ENCODE data around the gene DNASE1L1.

The DNASE1L1 gene, protein sequence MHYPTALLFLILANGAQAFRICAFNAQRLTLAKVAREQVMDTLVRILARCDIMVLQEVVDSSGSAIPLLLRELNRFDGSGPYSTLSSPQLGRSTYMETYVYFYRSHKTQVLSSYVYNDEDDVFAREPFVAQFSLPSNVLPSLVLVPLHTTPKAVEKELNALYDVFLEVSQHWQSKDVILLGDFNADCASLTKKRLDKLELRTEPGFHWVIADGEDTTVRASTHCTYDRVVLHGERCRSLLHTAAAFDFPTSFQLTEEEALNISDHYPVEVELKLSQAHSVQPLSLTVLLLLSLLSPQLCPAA

DNA sequence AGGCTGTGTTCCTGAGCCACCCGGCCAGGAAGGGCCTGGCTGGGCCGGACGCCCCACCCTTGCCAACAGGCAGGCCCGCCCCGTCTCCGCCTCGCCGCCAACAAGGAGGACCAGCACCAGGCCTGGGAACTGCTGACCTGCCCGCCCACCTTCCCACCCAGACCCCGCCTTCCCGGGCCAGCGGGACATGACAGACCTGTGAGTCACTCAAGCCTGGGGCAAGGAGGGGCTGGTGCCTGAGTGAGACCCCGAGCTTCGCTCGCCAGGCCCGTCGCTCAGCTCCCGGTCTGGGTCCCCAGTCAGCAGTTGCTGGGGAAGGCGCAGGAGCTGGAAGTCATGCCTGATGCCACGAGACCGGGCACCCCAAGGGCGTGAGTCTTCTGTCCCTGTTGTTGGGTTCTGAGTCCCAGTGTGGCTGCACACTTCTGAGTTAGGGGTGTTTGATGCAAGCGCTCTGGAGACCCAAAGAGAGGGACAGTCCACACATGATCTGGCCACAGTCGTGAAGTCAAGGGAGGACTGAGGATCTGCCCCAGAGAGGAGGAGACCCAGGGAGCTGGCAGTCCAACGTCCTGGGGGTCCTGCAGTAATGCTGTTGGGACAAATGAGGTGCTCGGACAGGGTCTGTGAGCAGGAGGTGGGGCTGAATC is at the start of gene DNASE1L1:
Gene DNASE1L1, minus strand, starts transcription at position 33 of the 650 bp plus-strand sequence. CDS start 3,686 bp downstream, outside the sequence.
- no peak for DNase-seq (ENCODE audit: low read depth)

DNA sequence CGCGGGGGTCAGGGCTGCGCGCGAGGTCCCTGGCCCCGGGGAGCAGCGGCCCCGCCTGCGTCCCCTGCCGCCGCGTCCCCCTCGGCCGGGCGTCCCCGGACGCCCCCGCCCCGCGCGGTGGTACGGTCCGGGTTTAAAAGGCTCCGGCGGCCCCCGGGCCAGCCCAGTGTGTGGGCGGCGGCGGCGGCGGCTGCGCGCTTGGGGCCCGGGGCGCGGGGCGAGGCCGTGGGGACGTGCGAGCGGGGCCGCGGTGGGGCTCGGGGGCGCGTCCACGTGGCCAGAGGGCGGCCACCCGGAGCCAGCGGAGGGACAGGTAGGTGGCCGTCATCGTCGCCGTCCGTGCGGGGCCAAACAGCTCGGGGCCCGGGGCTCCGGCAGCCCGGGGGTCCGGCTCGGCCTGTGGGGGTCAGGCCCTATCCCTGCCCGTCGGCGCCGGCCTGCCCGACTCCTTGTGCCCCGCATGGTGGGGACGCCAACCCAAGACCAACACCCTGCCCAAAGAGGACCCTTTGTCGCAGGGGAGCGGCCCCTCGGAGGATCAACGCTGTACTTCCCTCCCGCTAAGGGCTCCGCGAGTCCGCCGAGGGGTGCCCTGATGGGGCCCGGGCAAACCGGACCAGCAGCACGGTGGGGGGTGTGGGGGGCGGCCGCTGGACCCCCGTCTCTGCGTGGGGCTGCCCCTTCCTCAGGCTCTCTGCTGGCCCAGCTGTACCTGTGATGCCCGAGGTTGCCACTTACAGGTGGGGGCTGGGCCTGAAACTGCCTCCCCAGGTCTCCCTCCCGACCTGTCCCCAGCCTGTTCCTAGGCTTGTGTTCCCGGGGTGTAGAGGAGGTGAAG is 49.3 kb upstream of the DNASE1L1 start, which contains the start of gene PLXNA3:
Gene PLXNA3, plus strand, starts transcription at position 166 of the 838 bp plus-strand sequence. CDS start 1,903 bp downstream, outside the sequence.
- peak; percentile 53 for DNase-seq (ENCODE audit: low read depth)

DNA sequence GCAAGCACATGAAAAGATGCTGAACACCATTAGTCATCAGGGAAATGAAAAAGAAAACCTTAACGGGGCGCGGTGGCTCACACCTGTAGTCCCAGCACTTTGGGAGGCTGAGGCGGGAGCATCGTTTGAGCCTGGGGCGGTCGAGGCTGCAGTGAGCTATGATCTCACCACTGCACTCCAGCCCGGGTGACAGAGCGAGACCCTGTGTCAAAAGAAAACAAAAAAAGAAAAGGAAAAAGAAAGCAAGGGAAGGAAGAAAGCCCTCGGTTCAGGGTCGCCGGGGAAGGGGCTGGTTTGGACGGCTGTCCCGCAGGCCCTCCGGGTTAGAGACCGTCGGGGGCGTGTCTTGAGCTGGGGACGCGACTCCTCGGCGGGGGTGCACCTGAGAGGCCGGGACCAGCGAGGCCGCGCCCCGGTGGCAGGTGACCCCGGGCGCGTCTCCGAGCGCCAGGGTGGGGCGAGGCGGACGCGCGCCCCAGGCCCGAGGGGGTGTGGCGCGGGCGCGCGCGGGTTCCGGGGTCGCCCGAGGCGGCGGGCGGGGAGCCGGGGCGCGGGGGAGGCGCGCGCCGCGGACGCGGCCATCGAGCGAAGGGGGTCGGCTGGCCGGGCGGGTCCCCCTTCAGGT is 48.5 kb upstream of the DNASE1L1 start:
- DNase-seq (ENCODE audit: low read depth) = peak; percentile 55

DNA sequence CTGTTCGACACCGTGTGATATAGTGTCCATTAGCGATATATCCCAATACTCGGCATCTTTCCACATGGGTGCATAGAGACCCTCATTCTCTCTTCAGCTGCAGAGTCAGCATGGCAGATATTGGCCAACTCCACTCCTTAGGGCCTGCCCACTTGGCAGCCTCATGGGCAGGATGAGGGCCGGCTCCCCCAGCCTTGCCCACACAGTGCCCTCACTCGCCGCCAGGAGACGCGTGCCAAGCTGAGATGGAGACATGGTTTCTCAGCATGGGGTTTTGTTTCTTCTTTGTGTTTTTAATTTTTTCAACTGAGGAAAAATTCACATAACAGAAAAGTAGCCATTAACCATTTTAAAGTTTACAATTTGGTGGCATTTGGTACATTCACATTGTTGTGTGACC is 43.8 kb upstream of the DNASE1L1 start:
- no peak for DNase-seq (ENCODE audit: low read depth)

DNA sequence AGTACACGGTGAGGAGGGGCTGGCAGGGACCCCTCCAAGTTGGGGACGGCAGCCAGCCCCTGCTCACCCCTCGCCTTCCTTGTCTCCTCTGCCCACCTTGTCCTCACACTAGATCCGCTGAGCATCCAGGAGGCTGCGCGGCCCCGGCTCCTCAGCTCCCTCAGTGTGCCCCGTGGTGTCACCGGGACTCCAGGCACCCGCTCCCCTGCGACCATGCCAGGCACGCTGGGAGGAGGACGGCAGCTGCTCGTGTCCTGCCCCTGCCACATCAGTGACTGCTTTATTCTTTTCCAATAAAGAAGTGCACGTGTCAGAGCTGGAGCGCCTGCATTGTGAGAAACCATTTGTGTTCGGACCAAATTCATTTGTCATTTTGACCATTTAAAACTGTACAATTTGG is 41.3 kb upstream of the DNASE1L1 start:
- no peak for DNase-seq (ENCODE audit: low read depth)

DNA sequence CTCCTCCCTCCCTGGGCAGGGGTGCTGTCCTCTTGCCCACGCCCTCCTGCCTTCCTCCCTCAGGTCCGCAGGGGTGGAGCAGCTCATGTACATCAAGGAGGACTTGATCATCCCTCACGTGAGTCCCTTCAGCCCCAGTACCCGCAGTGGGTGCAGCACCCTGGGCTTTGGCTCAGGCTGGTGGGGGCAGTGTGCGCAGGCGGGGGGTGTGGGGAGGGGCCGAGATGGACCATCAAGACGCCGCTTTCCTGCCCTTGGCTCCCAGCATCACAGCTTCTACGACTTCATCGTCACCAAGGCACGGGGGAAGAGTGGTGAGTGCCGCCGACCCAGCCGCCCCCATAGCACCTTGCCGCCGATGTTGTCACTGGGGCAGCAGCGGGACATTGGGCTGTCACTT is 40.6 kb upstream of the DNASE1L1 start:
- no peak for DNase-seq (ENCODE audit: low read depth)

DNA sequence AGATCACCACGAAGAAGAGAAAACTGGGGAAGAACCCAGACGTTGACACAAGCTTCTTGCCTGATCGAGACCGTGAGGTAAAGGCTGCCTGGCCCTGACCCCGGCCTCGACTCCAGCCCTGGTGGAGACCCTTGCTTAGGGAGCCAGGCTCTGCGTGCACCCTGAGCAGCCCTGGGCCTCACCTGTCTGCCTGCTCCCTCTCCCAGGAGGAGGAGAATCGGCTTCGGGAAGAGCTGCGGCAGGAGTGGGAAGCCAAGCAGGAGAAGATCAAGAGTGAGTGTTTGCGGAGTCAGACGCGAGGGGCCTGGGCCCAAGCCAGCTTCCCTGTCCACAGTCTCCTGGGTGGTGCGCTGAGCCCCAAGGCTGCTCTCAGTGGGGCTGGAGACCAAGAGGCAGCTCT is 39.4 kb upstream of the DNASE1L1 start:
- DNase-seq (ENCODE audit: low read depth) = no peak

DNA sequence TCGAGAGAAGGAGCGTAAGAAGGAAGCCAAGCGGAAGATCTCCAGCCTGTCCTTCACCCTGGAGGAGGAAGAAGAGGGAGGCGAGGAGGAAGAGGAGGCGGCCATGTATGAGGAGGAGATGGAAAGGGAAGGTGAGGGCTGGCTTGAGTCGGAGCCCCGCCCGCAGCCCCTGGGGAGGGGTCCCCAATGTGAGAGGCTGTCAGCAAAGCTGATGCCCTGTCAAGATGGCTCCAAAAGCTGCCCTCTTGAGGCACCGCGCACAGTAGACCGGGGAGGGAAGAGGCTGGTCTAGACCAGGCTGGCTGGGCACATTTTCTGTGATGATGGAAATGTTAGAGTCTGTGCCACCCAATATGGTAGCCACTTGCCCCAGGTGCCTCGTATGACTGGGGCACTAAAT is 37.4 kb upstream of the DNASE1L1 start:
- no peak for DNase-seq (ENCODE audit: low read depth)

DNA sequence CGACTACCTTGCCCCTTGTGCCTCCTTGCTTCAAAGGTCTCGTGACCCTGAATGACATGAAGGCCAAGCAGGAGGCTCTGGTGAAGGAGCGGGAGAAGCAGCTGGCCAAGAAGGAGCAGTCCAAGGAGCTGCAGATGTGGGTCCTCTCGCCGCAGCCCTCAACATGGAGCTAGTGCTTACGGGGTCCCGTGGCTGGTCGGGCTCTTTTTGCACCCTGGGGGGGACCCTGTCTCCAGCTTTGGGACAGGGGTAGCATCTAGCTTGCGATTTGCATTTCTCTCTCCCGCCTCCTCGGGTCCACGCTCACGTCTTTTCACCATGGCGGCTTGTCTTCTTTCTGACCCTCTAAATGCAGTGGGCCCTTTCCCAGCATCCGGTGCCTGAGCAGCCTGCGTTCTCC is 36.7 kb upstream of the DNASE1L1 start:
- DNase-seq (ENCODE audit: low read depth) = no peak

DNA sequence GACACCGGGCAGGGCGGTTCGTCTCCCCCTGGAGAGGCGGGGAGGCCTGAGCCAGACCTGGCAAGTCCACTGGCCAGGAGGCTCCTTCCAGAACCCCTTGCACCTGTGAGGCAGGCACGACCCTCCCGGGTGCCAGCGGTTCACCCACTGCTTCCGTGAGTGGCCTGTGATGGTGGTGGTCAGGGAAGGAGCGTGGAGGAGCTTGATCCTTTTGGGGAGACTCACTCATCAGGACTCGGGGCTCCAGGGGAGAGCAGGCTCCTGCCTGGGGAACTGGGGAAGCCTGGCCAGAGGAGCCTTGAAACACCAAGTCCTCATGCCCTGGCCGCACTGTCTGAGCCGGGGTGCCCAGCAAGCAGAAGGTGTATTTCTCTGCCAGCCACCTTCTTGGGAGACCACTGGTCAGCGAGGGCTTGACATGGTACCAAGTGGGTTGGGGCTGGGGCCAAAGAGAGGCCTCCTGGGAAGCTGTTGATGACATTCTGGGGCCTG is 35.7 kb upstream of the DNASE1L1 start:
- DNase-seq (ENCODE audit: low read depth) = no peak

DNA sequence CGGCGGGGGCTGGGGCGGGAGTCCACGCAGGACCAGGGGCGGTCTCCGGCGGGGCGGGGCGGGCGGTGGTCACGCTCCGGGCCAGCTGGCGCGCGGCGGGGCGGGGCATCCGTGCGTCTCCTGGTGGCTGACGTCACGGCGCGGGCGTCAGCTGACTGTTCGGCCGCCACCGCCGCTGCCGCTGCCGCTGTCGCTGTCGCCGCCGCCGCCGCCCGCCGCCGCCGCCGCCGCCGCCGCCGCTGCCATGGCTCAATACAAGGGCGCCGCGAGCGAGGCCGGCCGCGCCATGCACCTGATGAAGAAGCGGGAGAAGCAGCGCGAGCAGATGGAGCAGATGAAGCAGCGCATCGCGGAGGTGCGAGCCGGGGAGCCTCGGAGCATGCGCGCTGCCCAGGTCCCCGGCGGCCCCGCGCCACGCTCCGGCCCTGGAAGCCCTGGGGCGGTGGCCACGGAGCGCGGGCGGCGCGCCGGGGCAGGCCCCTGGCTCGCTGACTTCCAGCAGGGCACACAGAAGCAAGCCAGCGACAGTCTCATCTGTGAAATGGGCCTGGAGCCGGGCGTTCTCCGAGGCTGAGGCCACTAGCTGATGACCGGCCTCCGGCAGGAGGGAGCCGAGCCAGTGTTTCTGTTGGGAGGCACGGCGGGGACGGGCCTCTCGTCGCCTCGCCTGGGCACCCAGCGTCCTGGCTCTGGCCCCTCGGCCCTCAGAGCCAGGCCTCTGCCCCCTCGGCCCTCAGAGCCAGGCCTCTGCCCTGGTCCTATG is 35.1 kb upstream of the DNASE1L1 start, which contains the start of gene FAM50A:
Gene FAM50A, plus strand, starts transcription at position 150 of the 763 bp plus-strand sequence. Its CDS starts 95 bp downstream, at position 245.
- DNase-seq (ENCODE audit: low read depth) = peak; percentile 61

DNA sequence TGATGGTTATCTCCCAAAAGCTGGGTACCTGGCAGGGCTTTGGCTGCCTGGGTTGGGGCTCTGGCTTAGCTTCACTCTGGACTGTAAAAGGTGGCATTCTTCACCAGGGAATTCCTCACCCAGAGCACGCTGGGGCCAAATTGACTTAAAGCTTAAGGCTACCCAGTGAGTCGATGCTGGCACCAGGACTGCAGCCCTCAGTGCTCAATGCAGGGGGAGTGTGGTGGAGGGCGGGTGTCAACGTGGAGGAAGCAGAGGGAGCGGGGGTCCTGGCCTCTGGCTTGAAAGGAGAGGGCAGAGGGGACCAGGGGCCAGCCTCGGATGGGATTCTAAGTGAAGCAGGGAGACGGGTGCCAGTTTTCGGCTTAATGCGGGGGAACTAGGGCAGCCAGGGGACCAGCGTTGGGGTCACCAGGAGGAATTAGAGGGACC is 34.4 kb upstream of the DNASE1L1 start:
- no peak for DNase-seq (ENCODE audit: low read depth)

DNA sequence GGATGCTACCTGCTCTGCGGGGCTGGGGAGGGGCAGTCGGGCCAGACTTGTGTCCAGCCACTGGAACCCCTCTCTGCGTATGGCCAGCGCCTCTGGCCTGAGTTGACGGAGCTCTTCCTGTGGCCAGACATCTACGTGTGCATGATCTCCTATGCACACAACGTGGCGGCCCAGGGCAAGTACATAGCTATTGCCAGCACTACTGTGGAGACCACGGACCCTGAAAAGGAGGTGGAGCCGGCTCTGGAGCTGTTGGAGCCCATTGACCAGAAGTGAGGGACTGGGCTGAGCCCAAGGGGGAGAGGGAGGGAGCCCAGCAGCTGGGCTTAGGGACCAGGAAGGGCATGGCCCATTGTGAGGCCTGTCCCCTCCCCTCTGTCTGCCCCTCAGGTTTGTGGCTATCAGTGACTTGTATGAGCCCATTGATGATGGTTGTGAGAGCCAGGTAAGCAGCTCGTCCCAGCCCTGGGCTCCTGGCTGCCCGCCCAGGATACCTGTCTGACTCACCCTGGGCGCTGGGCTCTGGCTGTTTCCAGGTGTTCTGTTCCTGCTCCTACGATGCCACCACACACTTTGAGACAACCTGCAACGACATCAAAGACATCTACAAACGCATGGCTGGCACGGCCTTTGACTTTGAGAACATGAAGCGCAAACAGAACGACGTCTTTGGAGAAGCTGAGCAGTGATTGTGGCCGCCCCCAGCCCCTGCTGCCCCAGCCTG is 33.1 kb upstream of the DNASE1L1 start:
- DNase-seq (ENCODE audit: low read depth) = no peak

DNA sequence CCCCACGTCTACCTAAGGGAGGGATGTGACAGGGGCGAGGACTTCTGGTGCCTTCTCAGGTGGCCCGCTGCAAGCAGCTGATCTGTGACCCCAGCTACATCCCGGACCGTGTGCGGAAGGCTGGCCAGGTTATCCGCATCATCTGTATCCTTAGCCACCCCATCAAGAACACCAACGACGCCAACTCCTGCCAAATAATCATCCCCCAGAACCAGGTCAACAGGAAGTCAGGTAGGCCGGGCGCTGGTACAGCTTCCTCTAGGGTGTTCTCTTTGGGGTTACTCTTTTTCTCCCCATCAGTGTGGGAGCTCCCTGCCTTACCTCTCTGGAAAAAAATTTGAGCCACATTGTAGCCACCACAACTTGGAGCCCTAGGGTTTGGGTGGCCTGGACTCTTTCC is 32.5 kb upstream of the DNASE1L1 start:
- DNase-seq (ENCODE audit: low read depth) = no peak

DNA sequence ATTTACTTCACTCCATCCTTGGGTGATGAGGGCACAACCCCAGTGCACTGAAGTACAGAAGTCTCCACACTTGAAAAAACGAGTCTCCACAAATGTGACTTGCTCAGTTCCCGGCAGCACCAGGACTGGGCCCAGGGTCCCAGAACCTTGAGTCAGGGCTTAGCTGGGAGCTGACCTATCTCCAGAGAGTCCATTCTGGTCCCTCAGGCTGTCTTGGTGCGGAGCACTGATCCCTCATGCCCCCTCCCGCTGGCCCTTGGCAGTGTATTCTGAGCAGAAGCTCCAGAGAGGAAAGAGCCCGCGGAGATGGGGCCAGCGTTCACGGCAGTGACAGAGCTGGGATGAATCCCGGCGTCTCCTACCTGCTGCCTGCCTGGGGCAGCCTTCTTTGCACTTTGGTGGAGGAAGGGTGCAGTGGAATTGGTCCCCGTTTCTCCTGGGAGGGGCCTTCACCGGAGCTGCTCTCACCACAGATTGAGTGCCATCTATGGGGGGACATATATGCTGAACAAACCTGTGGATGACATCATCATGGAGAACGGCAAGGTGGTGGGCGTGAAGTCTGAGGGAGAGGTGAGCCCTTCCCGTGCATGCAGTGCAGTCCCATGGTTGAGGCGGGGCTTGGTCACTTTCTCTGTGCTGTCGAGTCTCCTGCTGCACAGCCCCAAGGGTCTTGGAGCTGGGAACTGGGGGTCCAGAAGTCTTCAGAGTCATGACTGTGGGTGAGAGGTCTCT is 31.7 kb upstream of the DNASE1L1 start:
- no peak for DNase-seq (ENCODE audit: low read depth)

DNA sequence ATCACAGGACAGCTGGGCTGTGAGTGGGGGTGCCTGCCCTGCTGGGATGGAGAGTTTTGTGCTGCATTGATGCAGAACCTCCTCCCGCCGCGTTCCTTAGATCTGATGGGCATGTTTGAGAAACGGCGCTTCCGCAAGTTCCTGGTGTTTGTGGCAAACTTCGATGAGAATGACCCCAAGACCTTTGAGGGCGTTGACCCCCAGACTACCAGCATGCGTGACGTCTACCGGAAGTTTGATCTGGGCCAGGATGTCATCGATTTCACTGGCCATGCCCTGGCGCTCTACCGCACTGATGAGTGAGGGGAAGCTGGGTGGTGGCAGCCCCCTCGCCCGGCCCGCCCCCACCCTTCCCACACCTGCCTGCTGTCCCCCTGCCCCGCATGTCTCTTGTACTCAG is 30.8 kb upstream of the DNASE1L1 start:
- DNase-seq (ENCODE audit: low read depth) = no peak

DNA sequence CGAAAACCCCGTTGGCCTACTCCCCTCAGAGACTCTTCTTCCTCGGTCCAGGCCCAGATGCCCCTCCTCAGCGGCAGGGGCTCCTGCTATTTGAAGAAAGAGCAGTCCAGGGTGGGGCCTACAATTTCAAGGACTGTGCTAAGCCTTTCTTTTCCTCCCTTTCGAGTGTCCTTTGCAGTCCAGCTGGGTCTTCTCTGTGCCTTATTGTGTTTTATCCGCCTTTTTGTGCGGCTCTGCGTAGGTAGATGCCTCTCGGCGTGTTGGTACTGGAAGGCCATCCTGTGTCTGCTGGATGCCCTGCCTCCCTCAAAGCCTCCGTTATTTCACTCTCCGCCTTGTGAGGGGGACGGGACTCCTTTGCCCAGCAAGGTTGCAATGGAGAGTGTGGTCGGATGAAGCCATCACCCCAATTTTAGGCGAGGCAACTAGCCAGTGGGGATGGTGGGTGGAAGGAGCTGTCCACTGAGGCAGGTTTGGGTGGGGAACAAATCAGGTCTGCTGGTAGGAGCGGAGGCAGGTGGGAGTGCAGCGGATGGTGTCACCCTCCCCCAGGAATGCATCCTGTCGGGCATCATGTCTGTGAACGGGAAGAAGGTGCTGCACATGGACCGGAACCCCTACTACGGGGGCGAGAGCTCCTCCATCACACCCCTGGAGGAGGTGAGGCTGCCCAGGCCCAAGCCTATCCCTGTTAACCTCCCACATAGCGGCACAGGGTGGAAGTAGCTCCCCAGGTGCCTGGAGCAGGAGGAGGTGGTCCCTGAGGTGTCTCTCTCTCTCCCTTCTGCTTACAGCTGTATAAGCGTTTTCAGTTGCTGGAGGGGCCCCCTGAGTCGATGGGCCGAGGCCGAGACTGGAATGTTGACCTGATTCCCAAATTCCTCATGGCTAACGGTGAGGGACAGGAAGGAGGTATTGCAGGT is 29.2 kb upstream of the DNASE1L1 start:
- no peak for DNase-seq (ENCODE audit: low read depth)

DNA sequence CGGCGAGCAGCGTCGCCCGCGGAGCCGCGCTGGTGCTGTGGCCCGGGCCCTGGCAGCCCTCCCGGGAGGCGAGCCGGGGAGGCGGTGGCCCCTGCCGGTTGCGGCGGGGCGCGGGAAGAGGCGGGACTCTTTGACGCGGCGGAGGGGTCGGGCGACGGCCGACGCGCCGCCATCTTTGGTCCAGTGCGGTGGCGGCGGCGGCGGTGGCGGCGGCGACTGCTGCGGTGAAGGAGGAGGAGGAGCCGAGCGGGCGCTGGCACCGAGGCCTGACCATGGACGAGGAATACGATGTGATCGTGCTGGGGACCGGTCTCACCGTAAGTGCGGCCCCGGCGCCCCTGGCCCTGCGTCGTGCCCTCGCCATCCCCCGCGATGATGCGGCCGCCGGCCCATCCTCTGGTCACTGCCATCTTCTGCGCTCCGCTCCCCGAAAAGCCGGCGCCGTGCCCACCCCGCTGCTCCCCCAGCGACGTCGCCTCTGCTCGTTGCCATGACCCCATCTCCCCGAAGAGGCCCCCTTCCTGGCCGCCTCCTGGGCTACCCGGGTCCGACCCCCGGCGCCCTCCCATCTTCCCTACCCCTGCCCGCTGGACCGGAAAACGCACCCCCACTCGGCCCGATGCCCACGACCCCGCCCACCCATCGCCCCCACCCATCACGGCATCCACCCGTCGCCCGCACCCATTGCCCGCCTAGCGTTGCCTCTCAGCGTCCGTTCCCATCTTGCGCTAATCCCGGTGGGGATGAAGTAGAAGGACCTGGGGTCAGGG is 28.1 kb upstream of the DNASE1L1 start, which contains the start of gene GDI1:
Gene GDI1, plus strand, starts transcription at position 172 of the 770 bp plus-strand sequence. Its CDS starts 101 bp downstream, at position 273.
- peak; percentile 46 for DNase-seq (ENCODE audit: low read depth)
